ENCODE results near the gene ST3GAL3.

Gene ST3GAL3

DNA sequence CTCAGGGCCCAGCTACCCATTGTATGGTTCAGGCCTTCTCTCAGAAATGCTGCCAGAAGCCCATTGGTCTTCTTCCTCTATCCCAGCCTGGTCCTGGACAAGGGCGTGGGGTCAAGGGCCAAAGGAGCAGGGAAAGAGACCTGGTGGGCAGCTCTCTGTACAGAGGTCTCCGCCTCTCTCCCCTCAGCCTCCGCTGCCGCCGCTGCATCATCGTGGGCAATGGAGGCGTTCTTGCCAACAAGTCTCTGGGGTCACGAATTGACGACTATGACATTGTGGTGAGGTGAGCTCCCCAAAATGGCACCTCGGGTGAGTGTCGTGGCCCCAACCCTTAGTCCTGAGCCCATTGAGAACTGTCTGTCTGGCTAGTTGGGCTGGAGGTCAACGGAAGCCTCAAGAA, 191.6 kb downstream of the ST3GAL3 start:
- Histone ChIP-seq H2BK15ac (replicated peaks; ENCODE audit: low read depth) (no peak overlapping the region), H3K18ac (ENCODE audit: low read length) (no peak overlapping the region), H4K8ac (ENCODE audit: low read depth, low read length) (no peak overlapping the region), H3K4me2 (ENCODE audit: low read length) (no peak overlapping the region), H2BK5ac (ENCODE audit: low read length) (no peak overlapping the region), H3K4me1 (ENCODE audit: control insufficient read depth, low read depth, low read length) (no peaks in the 10 kb centered on the region), H3K23ac (ENCODE audit: low read length) (no peak overlapping the region), H4K5ac (ENCODE audit: low read length) (no peak overlapping the region), H3K9ac (ENCODE audit: low read length) (no peak overlapping the region), H2BK120ac (ENCODE audit: low read depth, low read length) (no peak overlapping the region), H3K27me3 (ENCODE audit: insufficient read depth, low read length, poor library complexity) (no peaks in the 10 kb centered on the region), H3K4ac (ENCODE audit: low read depth, low read length) (no peak overlapping the region), H3K4me3 (ENCODE audit: low read length) (no peak overlapping the region), H3K79me1 (ENCODE audit: low read length) (no peaks in the 10 kb centered on the region), H2AK5ac (ENCODE audit: low read length) (no peak overlapping the region), H3K27ac (ENCODE audit: low read depth, low read length) (no peak overlapping the region), H3K36me3 (ENCODE audit: control insufficient read depth, insufficient read depth, low read length) (no peaks in the 10 kb centered on the region), H3K79me2 (ENCODE audit: control insufficient read depth, insufficient read depth, low read length) (no peaks in the 10 kb centered on the region), H3K56ac (ENCODE audit: low read length) (no peak overlapping the region)
- no peak for DNase-seq
- no CpG with 5 or more reads among the region's 12 CpGs for WGBS (ENCODE audit: extremely low coverage, insufficient coverage, low lambda C conversion rate)

DNA sequence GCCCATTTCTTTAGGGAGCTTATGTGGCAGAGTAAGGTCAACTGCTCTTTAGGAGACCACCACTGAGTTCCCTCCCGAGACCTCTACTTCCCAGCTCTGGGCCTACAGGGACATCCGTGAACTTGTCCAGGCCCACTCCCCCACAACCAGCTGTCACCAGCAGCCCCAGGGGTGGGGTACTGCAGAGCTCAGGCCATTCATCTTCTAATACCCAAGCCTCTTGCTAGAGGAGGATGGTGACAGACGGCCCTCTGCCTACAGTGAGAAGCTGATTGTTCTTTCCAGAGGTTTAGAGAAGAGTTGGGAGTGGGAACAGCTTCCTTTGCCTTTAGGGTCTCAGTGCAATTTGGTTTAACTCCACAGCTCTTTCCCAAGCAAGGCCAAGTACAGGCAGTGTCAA, 193.1 kb downstream of the ST3GAL3 start:
- no peaks in the 10 kb centered on the region for H3K79me2 ChIP-seq (ENCODE audit: control insufficient read depth, insufficient read depth, low read length)
- H3K79me1 ChIP-seq (ENCODE audit: low read length) = no peaks in the 10 kb centered on the region
- no peak overlapping the region for H4K8ac ChIP-seq (ENCODE audit: low read depth, low read length)
- no peak overlapping the region for H2AK5ac ChIP-seq (ENCODE audit: low read length)
- H4K5ac ChIP-seq (ENCODE audit: low read length) = no peak overlapping the region
- H3K36me3 ChIP-seq (ENCODE audit: control insufficient read depth, insufficient read depth, low read length) = no peaks in the 10 kb centered on the region
- WGBS (ENCODE audit: extremely low coverage, insufficient coverage, low lambda C conversion rate) = no CpG with 5 or more reads among the region's 3 CpGs
- no peak for DNase-seq
- H3K4me1 ChIP-seq (ENCODE audit: control insufficient read depth, low read depth, low read length) = no peaks in the 10 kb centered on the region
- no peak overlapping the region for H3K4me2 ChIP-seq (ENCODE audit: low read length)
- H3K27ac ChIP-seq (ENCODE audit: low read depth, low read length) = no peak overlapping the region
- no peak overlapping the region for H3K56ac ChIP-seq (ENCODE audit: low read length)
- H2BK15ac ChIP-seq (replicated peaks; ENCODE audit: low read depth) = no peak overlapping the region
- no peak overlapping the region for H3K4ac ChIP-seq (ENCODE audit: low read depth, low read length)
- H3K4me3 ChIP-seq (ENCODE audit: low read length) = no peak overlapping the region
- H2BK5ac ChIP-seq (ENCODE audit: low read length) = no peak overlapping the region
- H2BK120ac ChIP-seq (ENCODE audit: low read depth, low read length) = no peak overlapping the region
- H3K18ac ChIP-seq (ENCODE audit: low read length) = no peak overlapping the region
- H3K23ac ChIP-seq (ENCODE audit: low read length) = no peak overlapping the region
- no peak overlapping the region for H3K9ac ChIP-seq (ENCODE audit: low read length)
- no peaks in the 10 kb centered on the region for H3K27me3 ChIP-seq (ENCODE audit: insufficient read depth, low read length, poor library complexity)

DNA sequence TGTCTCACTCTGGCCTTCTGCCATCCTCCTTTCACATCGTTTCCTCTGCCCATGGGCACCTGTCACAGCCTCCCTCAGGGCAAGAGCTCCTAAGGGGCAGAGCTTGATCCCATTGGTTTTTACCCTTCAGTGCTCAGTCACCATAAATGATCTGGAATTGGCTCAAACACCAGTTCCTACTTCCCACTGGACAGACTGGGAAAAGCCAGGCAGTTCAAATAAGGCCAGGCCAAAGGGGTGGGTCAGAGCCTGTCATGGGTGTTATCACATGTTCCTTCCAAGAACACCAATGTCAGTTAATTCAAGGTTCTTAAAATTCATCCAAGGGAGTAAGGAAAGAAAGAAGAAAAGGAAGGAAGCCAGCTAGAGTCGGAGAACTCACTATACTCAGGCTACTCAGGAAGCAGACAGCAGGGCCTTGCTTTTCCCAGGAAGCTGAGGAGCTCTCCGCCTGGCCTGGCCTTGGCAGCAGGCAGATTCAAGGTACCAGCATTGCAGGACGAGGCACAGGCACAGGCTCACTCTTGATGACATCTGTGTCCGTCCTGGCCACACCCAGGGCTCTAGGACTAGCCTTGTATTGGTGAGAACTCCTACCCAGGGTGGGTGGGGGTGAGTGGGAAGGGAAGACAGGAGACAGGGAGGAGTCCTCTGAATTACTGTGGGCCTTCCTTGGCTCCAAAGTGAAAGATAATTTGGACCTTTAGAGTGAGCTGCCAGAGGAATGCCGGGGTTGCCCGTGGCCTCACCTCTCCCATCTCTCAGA, 194.0 kb downstream of the ST3GAL3 start:
- no peaks in the 10 kb centered on the region for H3K79me2 ChIP-seq (ENCODE audit: control insufficient read depth, insufficient read depth, low read length)
- no peaks in the 10 kb centered on the region for H3K27me3 ChIP-seq (ENCODE audit: insufficient read depth, low read length, poor library complexity)
- no peak overlapping the region for H3K56ac ChIP-seq (ENCODE audit: low read length)
- H3K4me2 ChIP-seq (ENCODE audit: low read length) = no peak overlapping the region
- no peak overlapping the region for H2BK5ac ChIP-seq (ENCODE audit: low read length)
- no peak overlapping the region for H4K8ac ChIP-seq (ENCODE audit: low read depth, low read length)
- H2AK5ac ChIP-seq (ENCODE audit: low read length) = no peak overlapping the region
- H3K23ac ChIP-seq (ENCODE audit: low read length) = no peak overlapping the region
- no peak overlapping the region for H2BK120ac ChIP-seq (ENCODE audit: low read depth, low read length)
- H3K9ac ChIP-seq (ENCODE audit: low read length) = no peak overlapping the region
- no peak overlapping the region for H3K27ac ChIP-seq (ENCODE audit: low read depth, low read length)
- H3K18ac ChIP-seq (ENCODE audit: low read length) = no peak overlapping the region
- H3K4me1 ChIP-seq (ENCODE audit: control insufficient read depth, low read depth, low read length) = no peaks in the 10 kb centered on the region
- no peak overlapping the region for H4K5ac ChIP-seq (ENCODE audit: low read length)
- H3K79me1 ChIP-seq (ENCODE audit: low read length) = no peaks in the 10 kb centered on the region
- no peak overlapping the region for H3K4me3 ChIP-seq (ENCODE audit: low read length)
- H3K4ac ChIP-seq (ENCODE audit: low read depth, low read length) = no peak overlapping the region
- H2BK15ac ChIP-seq (replicated peaks; ENCODE audit: low read depth) = no peak overlapping the region
- no peaks in the 10 kb centered on the region for H3K36me3 ChIP-seq (ENCODE audit: control insufficient read depth, insufficient read depth, low read length)
- no peak for DNase-seq
- no CpG with 5 or more reads among the region's 7 CpGs for WGBS (ENCODE audit: extremely low coverage, insufficient coverage, low lambda C conversion rate)

DNA sequence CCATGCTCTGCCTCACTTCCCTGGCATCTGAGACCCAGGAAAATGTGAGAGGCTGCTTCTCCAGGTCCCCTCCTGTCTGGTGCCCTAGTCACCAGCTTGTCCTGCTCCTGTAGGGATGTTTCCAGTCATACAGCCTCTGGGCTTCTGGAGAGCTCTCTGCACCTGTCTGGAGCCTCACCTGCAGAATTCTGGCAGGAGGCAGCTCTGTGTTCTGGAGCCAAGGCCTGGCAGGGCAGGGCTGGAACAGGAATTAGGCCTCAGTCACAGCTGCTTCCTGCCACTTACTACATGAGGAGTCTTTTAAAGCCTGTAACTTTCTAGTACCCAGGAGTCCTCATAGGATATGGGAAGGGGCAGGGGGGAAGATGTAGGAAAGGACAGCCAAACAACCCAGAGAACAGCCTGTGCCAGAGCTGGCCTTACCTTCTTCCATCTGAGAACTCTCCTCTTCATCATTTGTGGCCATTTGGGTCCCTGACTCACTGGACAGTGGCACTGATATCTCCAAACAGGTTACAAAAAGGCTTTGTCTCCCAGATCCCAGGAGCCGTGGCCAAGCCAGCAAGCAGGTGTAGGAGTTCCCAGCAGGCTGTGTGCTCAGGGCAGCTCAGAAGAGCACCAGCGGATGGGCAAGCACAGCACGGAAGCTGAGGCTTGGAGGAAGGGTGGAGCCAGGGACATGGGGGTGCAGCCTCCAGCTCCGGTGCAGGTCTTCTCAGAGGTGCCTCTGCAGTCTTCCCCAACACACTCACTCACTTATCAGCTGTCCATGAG, 194.9 kb downstream of the ST3GAL3 start:
- H3K9ac ChIP-seq (ENCODE audit: low read length) = no peak overlapping the region
- WGBS (ENCODE audit: extremely low coverage, insufficient coverage, low lambda C conversion rate) = no CpG with 5 or more reads among the region's 4 CpGs
- no peak overlapping the region for H3K23ac ChIP-seq (ENCODE audit: low read length)
- no peaks in the 10 kb centered on the region for H3K79me2 ChIP-seq (ENCODE audit: control insufficient read depth, insufficient read depth, low read length)
- no peak overlapping the region for H3K27ac ChIP-seq (ENCODE audit: low read depth, low read length)
- H2AK5ac ChIP-seq (ENCODE audit: low read length) = no peak overlapping the region
- no peak overlapping the region for H3K4ac ChIP-seq (ENCODE audit: low read depth, low read length)
- H3K4me2 ChIP-seq (ENCODE audit: low read length) = no peak overlapping the region
- H3K36me3 ChIP-seq (ENCODE audit: control insufficient read depth, insufficient read depth, low read length) = no peaks in the 10 kb centered on the region
- H2BK120ac ChIP-seq (ENCODE audit: low read depth, low read length) = no peak overlapping the region
- H3K27me3 ChIP-seq (ENCODE audit: insufficient read depth, low read length, poor library complexity) = no peaks in the 10 kb centered on the region
- H2BK15ac ChIP-seq (replicated peaks; ENCODE audit: low read depth) = no peak overlapping the region
- H2BK5ac ChIP-seq (ENCODE audit: low read length) = no peak overlapping the region
- no peak for DNase-seq
- H3K18ac ChIP-seq (ENCODE audit: low read length) = no peak overlapping the region
- no peak overlapping the region for H4K8ac ChIP-seq (ENCODE audit: low read depth, low read length)
- H3K4me3 ChIP-seq (ENCODE audit: low read length) = no peak overlapping the region
- H4K5ac ChIP-seq (ENCODE audit: low read length) = no peak overlapping the region
- H3K4me1 ChIP-seq (ENCODE audit: control insufficient read depth, low read depth, low read length) = no peaks in the 10 kb centered on the region
- H3K56ac ChIP-seq (ENCODE audit: low read length) = no peak overlapping the region
- no peaks in the 10 kb centered on the region for H3K79me1 ChIP-seq (ENCODE audit: low read length)

DNA sequence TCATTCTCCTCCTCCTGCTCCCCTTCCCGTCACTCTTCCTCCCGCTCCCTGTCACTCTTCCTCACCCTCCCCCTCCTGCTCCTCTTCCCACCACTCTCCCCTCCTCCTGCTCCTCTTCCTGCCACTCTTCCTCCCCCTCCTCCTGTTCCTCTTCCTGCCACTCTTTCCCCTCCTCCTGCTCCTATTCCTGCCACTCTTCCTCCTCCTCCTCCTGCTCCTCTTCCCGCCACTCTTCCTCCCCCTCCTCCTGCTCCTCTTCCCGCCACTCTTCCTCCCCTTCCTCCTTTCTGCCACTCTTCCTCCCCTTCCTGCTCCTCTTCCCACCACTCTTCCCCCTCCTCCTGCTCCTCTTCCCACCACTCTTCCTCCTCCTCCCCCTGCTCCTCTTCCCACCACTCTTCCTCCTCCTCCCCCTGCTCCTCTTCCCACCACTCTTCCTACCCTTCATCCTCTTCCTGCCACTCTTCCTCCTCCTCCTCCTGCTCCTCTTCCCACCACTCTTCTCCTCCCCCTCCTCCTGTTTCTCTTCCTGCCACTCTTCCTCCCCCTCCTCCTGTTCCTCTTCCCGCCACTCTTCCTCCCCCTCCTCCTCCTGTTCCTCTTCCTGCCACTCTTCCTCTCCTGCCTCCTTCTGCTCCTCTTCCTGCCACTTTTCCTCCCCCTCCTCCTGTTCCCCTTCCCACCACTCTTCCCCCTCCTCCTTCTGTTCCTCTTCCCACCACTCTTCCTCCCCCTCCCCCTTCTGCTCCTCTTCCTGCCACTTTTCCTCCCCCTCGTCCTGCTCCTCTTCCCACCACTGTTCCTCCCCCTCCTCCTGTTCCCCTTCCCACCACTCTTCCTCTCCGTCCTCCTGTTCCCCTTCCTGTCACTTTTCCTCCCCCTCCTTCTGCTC, 197.6 kb downstream of the ST3GAL3 start:
- no peak overlapping the region for H3K18ac ChIP-seq (ENCODE audit: low read length)
- H3K79me2 ChIP-seq (ENCODE audit: control insufficient read depth, insufficient read depth, low read length) = no peaks in the 10 kb centered on the region
- no peak overlapping the region for H2BK5ac ChIP-seq (ENCODE audit: low read length)
- no peak overlapping the region for H2AK5ac ChIP-seq (ENCODE audit: low read length)
- H2BK120ac ChIP-seq (ENCODE audit: low read depth, low read length) = no peak overlapping the region
- H4K8ac ChIP-seq (ENCODE audit: low read depth, low read length) = no peak overlapping the region
- H2BK15ac ChIP-seq (replicated peaks; ENCODE audit: low read depth) = no peak overlapping the region
- no CpG with 5 or more reads among the region's 7 CpGs for WGBS (ENCODE audit: extremely low coverage, insufficient coverage, low lambda C conversion rate)
- no peak for DNase-seq
- H3K9ac ChIP-seq (ENCODE audit: low read length) = no peak overlapping the region
- no peak overlapping the region for H4K5ac ChIP-seq (ENCODE audit: low read length)
- no peak overlapping the region for H3K56ac ChIP-seq (ENCODE audit: low read length)
- H3K4me1 ChIP-seq (ENCODE audit: control insufficient read depth, low read depth, low read length) = no peaks in the 10 kb centered on the region
- H3K23ac ChIP-seq (ENCODE audit: low read length) = no peak overlapping the region
- H3K79me1 ChIP-seq (ENCODE audit: low read length) = no peaks in the 10 kb centered on the region
- no peak overlapping the region for H3K4me3 ChIP-seq (ENCODE audit: low read length)
- no peak overlapping the region for H3K27ac ChIP-seq (ENCODE audit: low read depth, low read length)
- H3K36me3 ChIP-seq (ENCODE audit: control insufficient read depth, insufficient read depth, low read length) = no peaks in the 10 kb centered on the region
- no peaks in the 10 kb centered on the region for H3K27me3 ChIP-seq (ENCODE audit: insufficient read depth, low read length, poor library complexity)
- H3K4ac ChIP-seq (ENCODE audit: low read depth, low read length) = no peak overlapping the region
- no peak overlapping the region for H3K4me2 ChIP-seq (ENCODE audit: low read length)
